GM18867 (cell line): ENCODE results near the gene CHRM4.
A peak's percentile ranks its signal among the peaks of the same experiment; 100 is the strongest.

Experiments used
- ATAC-seq: cut with Tn5 transposase; IDR thresholded peaks from one replicate; pipeline ENCODE4 v1.9.1; 2021; ENCODE audit warnings: mild to moderate bottlenecking, moderate library complexity; ENCODE audit not compliant: unreplicated experiment

Gene CHRM4

GRCh38 chr11:46369458-46370152 is 22.0 kb downstream of the CHRM4 start:
- ATAC-seq: peak; percentile 57

GRCh38 chr11:46367916-46368267 is 23.7 kb downstream of the CHRM4 start:
- no peak for ATAC-seq

GRCh38 chr11:46367244-46367915 is 24.2 kb downstream of the CHRM4 start:
- ATAC-seq: peak; percentile 52

- ATAC-seq: no peak
Measured at GRCh38 chr11:46366661-46367161, 24.9 kb downstream of the CHRM4 start.

- ATAC-seq: no peak
Measured at GRCh38 chr11:46366260-46366659, 25.3 kb downstream of the CHRM4 start.

- no peak for ATAC-seq
Measured at GRCh38 chr11:46364791-46365190, 26.8 kb downstream of the CHRM4 start.

- ATAC-seq: no peak
Measured at GRCh38 chr11:46364056-46364455, 27.5 kb downstream of the CHRM4 start.

GRCh38 chr11:46363455-46364005 is 28.0 kb downstream of the CHRM4 start:
- no peak for ATAC-seq

GRCh38 chr11:46363031-46363407 is 28.6 kb downstream of the CHRM4 start:
- ATAC-seq: no peak

- ATAC-seq: no peak
Measured at GRCh38 chr11:46362156-46363030, 29.2 kb downstream of the CHRM4 start.

- peak; percentile 88 for ATAC-seq
Measured at GRCh38 chr11:46361283-46362155, 30.1 kb downstream of the CHRM4 start.

GRCh38 chr11:46360878-46361277 is 30.7 kb downstream of the CHRM4 start:
- ATAC-seq: no peak

- no peak for ATAC-seq
Measured at GRCh38 chr11:46359953-46360352, 31.6 kb downstream of the CHRM4 start.

- no peak for ATAC-seq
Measured at GRCh38 chr11:46357483-46357936, 34.1 kb downstream of the CHRM4 start.

GRCh38 chr11:46356924-46357482 is 34.6 kb downstream of the CHRM4 start:
- ATAC-seq: no peak

GRCh38 chr11:46353698-46354097 is 37.9 kb downstream of the CHRM4 start:
- no peak for ATAC-seq

- no peak for ATAC-seq
Measured at GRCh38 chr11:46352063-46352841, 39.3 kb downstream of the CHRM4 start.

GRCh38 chr11:46351606-46352005 is 40.0 kb downstream of the CHRM4 start:
- no peak for ATAC-seq

- no peak for ATAC-seq
Measured at GRCh38 chr11:46351148-46351547, 40.4 kb downstream of the CHRM4 start.
